ENCODE data around the gene PEX6. TPM values are rescaled to one million over a fixed set of nuclear protein-coding genes. Genes with fewer than 3 reads are reported as not detected.

The PEX6 gene
- total RNA-seq, 4 donors from 2014 or later: 23.7 to 39.9 (median 28.4) TPM

GRCh38 chr6:42935322-42935721 is 43.7 kb downstream of the PEX6 start:
- H3K27ac ChIP-seq: no peak overlapping the region

GRCh38 chr6:42933205-42933604 is 45.8 kb downstream of the PEX6 start:
- peaks cover 11 to 17% of the 10 kb centered on the region in 2 donors for H3K4me1 ChIP-seq
- no peak overlapping the region for H3K27ac ChIP-seq
- 46 to 72% methylated on average over 3 of the region's 3 CpGs for WGBS, 2 donors
- intact Hi-C loops (cut with DNase I): no loop called here
- H3K36me3 ChIP-seq: peaks cover 10 to 29% of the 10 kb centered on the region in 2 donors
- no peaks in the 10 kb centered on the region for H3K27me3 ChIP-seq
- TF ChIP-seq POLR2A (IDR thresholded peaks at IDR 0.05) (no peak), CTCF (IDR thresholded peaks at IDR 0.05) (no peak)
- H3K4me3 ChIP-seq (replicated peaks in 1 of 3): no peak overlapping the region
- H3K9me3 ChIP-seq: no peaks in the 10 kb centered on the region
- DNase-seq: no peak

More at GRCh38 chr6:42935322-42935721, 43.7 kb downstream of the PEX6 start:
- 87 to 90% methylated on average over 7 of the region's 7 CpGs for WGBS, 2 donors
- intact Hi-C loops (cut with DNase I): no loop called here
- no peak for DNase-seq
- TF ChIP-seq CTCF (IDR thresholded peaks at IDR 0.05): no peak
- TF ChIP-seq POLR2A (IDR thresholded peaks at IDR 0.05): no peak
- peaks cover 24 to 41% of the 10 kb centered on the region in 2 donors for H3K36me3 ChIP-seq
- no peaks in the 10 kb centered on the region for H3K27me3 ChIP-seq
- peaks cover 3 to 7% of the 10 kb centered on the region in 2 donors for H3K4me1 ChIP-seq
- no peaks in the 10 kb centered on the region for H3K9me3 ChIP-seq
- no peak overlapping the region for H3K4me3 ChIP-seq (replicated peaks in 1 of 3)

GRCh38 chr6:42932412-42932811 is 46.6 kb downstream of the PEX6 start:
- 95 to 96% methylated on average over 3 of the region's 3 CpGs for WGBS, 2 donors
- no peaks in the 10 kb centered on the region for H3K27me3 ChIP-seq
- H3K9me3 ChIP-seq: no peaks in the 10 kb centered on the region
- no peak for TF ChIP-seq POLR2A (IDR thresholded peaks at IDR 0.05)
- DNase-seq: no peak
- H3K4me3 ChIP-seq (replicated peaks in 1 of 3): no peak overlapping the region
- intact Hi-C loops (cut with DNase I): no loop called here
- H3K36me3 ChIP-seq: peaks cover 6 to 21% of the 10 kb centered on the region in 2 donors
- H3K4me1 ChIP-seq: peaks cover 12 to 18% of the 10 kb centered on the region in 2 donors
- H3K27ac ChIP-seq: no peak overlapping the region

- DNase-seq: no peak
- H3K4me1 ChIP-seq: peaks cover 12 to 18% of the 10 kb centered on the region in 2 donors
- intact Hi-C loops (cut with DNase I): no loop called here
- TF ChIP-seq POLR2A (IDR thresholded peaks at IDR 0.05) (no peak), CTCF (IDR thresholded peaks at IDR 0.05) (no peak)
- H3K27me3 ChIP-seq: peaks cover 3% of the 10 kb centered on the region
- H3K9me3 ChIP-seq: no peaks in the 10 kb centered on the region
- peak overlapping the region; percentile 16 to 75 (median 29) for H3K4me3 ChIP-seq (replicated peaks in 1 of 3)
- H3K27ac ChIP-seq: peak overlapping the region; percentile 81 to 92 (median 89)
- 4 to 5% methylated on average over 16 of the region's 16 CpGs for WGBS, 2 donors
- peaks cover 0 to 5% of the 10 kb centered on the region in 2 donors for H3K36me3 ChIP-seq
These were observed 49.1 kb downstream of the PEX6 start for GRCh38 chr6:42929821-42930360.

GRCh38 chr6:42928986-42929820 is 49.8 kb downstream of the PEX6 start, which contains the start of gene CNPY3:
TSS of gene CNPY3 (plus strand) at chr6:42929480. CDS start at chr6:42929571, 91 bp downstream.
- TF ChIP-seq POLR2A (IDR thresholded peaks at IDR 0.05): peak in 1 of 2 donors; percentile 67
- no peak for TF ChIP-seq CTCF (IDR thresholded peaks at IDR 0.05)
- peaks cover 12 to 18% of the 10 kb centered on the region in 2 donors for H3K4me1 ChIP-seq

More at GRCh38 chr6:42928986-42929820, 49.8 kb downstream of the PEX6 start, which contains the start of gene CNPY3:
- WGBS, 2 donors: 0% methylated on average over 15 to 25 of the region's 63 CpGs
- peak; percentile 92 to 95 for DNase-seq
- Histone ChIP-seq H3K27ac (peak within 1 kb of the TSS; percentile 81 to 92 (median 89)), H3K36me3 (no peaks in the 10 kb centered on the region), H3K4me3 (replicated peaks in 1 of 3) (peak within 1 kb of the TSS; percentile 16 to 75 (median 29)), H3K27me3 (peaks cover 3% of the 10 kb centered on the region), H3K9me3 (no peaks in the 10 kb centered on the region)
- intact Hi-C loops (cut with DNase I): no loop called here
